Stimulated activated CD8-positive, alpha-beta memory T cell treated with anti-CD3 and anti-CD28 coated beads, Interleukin-4, amount 100 ng/mL, for 48 hours (primary cell): ENCODE results near the gene AP3B1.

Experiments
- DNase-seq: peaks from one replicate; pipeline ENCODE4 v3.0.0-alpha.2; 2020

The AP3B1 gene, protein sequence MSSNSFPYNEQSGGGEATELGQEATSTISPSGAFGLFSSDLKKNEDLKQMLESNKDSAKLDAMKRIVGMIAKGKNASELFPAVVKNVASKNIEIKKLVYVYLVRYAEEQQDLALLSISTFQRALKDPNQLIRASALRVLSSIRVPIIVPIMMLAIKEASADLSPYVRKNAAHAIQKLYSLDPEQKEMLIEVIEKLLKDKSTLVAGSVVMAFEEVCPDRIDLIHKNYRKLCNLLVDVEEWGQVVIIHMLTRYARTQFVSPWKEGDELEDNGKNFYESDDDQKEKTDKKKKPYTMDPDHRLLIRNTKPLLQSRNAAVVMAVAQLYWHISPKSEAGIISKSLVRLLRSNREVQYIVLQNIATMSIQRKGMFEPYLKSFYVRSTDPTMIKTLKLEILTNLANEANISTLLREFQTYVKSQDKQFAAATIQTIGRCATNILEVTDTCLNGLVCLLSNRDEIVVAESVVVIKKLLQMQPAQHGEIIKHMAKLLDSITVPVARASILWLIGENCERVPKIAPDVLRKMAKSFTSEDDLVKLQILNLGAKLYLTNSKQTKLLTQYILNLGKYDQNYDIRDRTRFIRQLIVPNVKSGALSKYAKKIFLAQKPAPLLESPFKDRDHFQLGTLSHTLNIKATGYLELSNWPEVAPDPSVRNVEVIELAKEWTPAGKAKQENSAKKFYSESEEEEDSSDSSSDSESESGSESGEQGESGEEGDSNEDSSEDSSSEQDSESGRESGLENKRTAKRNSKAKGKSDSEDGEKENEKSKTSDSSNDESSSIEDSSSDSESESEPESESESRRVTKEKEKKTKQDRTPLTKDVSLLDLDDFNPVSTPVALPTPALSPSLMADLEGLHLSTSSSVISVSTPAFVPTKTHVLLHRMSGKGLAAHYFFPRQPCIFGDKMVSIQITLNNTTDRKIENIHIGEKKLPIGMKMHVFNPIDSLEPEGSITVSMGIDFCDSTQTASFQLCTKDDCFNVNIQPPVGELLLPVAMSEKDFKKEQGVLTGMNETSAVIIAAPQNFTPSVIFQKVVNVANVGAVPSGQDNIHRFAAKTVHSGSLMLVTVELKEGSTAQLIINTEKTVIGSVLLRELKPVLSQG

DNA sequence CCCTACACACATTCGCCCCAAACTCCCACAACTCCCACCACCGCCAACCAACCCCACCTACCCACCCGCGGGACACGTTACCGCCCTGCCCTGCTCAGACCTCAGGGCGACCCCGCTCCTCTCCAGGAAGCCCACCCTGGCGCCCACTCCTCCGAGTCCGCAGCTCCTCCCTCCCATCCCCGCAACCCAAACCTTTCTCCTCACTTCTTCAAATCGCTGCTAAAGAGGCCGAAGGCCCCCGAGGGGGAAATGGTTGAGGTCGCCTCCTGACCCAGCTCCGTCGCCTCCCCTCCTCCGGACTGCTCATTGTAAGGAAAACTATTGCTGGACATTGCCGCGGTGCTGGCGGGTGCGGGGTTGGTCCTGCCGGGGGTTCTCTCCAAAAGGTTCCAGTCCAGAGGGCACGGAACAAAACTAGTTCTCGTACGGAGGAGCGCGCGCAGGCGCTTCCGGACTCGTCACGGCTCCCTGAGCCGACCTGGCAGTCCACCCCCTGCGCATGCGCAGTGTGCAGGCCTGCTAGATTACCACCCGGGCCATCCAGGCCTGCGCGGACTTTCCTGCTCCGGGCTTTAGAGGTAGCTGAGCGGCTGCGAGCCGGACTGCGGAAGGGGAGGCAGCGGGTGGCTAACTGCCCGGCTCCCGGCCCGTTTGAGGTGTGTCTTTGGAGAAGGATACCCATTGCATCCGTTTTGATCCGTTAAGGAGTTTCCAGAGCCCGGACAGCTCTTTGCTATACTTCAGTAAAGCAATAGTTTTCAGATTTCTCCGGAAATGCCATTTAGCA is at the start of gene AP3B1:
AP3B1 (minus strand) TSS at position 451 of the 787 bp plus-strand sequence; CDS start at position 332, 119 bp downstream.
- DNase-seq: peak; percentile 97

- DNase-seq: no peak
Observed at GRCh38 chr5:78341440-78341839, 46.9 kb upstream of the AP3B1 start.

GRCh38 chr5:78339617-78340436 is 45.3 kb upstream of the AP3B1 start:
- no peak for DNase-seq

DNA sequence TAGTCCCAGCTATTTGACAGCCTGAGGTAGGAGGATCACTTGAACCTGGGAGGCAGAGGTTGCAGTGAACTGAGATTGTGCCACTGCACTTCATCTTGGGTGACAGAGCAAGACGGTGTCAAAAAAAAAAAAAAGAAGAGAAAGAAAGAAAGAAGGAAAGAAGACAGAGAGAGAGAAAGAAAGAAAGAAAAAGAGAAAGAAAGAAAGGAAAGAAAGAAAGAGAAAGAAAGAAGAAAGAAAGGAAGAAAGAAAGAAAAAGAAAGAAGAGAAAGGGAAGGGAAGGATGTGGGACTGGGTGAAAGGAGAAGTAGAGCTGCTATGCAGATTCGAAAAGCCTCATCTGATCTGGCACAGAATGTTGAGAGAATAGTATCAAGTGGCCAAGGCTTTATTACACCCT is 42.2 kb upstream of the AP3B1 start:
- no peak for DNase-seq

- DNase-seq: no peak
Observed at GRCh38 chr5:78335976-78336375, 41.5 kb upstream of the AP3B1 start.

- DNase-seq: no peak
Observed at GRCh38 chr5:78334811-78335210, 40.3 kb upstream of the AP3B1 start.

DNA sequence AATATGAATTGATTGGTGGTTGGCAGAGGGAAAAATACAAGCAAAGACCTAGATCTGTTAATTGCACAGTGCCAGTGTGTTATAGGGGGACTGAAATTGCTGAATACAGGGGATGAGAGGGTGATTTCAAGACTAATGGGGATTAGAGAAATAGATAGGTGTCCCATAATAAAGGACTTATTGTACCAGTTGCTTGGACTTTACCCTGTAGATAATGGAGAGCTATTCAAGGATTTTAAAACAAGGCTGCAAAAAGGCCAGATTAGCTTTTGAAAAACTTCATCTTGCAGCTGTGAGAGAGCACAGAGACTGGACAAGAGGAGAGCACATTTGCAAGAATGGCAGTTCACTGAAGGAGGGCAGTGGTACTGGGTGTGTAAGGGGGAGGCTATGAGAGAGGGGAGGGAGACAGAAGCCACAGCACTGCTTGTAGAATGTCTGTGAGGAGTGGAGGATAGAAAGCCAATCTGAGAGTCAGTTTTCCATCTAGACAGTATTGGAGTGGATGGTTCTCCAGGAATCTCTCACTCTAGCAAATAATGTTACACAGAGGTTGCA is 37.1 kb upstream of the AP3B1 start:
- no peak for DNase-seq

- no peak for DNase-seq
Observed at GRCh38 chr5:78328585-78329173, 34.2 kb upstream of the AP3B1 start.

DNA sequence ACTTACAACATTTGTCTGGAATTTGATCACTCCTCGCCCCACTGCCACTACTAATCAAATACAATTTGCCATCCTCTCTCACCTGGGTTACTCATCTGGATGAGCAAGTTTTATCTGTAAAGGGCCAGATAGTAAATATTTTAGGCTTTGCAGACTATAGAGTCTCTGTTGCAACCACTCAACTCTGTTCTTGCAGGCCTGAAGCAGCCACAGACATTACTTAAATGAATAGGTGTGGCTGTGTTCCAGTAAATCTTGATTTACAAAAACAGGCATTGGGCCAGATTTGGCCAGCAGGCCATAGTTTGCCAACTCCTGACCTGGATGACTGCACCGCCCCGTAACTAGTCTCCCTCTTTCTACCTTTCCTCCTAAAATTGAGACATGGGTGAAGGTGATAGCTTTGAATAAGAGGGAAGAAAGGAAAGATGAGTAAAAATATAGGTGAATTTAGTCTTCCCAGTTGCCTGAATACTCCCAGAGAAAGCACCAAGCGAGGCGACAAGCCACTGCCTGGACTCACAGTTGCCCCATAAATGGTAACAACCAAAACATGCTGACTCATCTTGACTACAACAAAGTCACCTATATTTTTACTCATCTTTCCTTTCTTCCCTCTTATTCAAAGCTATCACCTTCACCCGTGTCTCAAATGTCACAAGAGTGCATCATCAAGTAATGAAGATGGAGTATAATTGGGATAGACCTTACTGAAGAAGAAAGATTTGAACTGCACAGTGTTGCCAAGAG is 33.4 kb upstream of the AP3B1 start:
- DNase-seq: no peak

GRCh38 chr5:78326930-78327329 is 32.4 kb upstream of the AP3B1 start:
- no peak for DNase-seq

DNA sequence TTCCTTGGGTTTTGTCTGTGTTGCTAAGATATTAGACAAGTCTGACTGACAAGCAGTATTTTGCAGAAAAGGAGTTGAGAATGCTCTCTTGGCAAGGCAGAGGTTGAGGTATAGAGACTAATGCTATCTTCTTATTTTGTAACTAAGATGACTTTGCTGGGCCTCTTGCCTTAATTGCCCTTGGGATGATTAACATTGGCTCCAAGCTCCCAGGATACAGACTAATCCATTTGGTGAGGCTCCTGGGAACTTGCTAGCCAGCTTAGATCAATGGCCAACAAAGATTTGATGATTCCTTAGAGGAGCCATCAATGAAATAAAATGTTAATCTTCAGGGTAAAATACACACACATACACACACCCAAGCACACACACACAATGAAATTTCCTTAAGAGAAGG is 28.7 kb upstream of the AP3B1 start:
- DNase-seq: no peak

DNA sequence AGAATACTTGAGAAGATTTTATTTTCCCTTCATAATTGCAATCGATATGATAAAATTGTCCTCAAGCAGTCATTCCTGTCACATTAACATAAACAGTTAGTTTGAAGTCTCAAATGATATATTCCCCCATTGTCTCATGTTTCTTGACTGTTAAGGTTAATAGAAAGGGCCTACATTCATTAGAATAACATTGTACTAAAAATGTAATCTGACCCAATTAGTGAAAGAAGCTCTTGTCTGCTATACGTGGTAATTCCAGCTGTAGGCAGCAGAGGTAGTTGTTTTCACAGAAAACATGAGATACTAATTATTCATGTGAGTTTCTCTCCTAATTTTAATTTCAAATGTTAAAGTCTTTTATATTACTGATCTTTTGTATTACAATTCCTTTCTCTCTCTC is 25.9 kb upstream of the AP3B1 start:
- DNase-seq: no peak

GRCh38 chr5:78318337-78318736 is 23.8 kb upstream of the AP3B1 start:
- no peak for DNase-seq

GRCh38 chr5:78317515-78317914 is 23.0 kb upstream of the AP3B1 start:
- no peak for DNase-seq

DNA sequence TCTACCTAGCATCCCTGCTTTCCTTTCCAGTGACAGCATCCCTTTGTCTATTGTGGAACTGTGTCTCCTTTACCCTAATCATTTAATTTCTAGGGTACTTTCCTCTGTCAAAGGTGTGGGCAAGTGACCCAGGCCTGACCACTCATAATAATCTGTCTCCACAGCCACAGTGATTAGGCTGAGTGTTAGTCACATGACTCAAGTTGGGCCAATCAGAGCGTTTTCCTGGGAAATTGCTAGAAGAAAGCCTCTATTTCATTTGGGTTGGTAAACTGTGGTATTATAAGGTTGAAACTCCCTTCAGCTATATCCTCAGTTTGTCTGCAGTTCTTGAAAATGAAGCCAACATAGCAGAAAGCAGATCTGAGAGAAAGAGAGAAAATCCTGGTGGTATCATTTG is 14.2 kb upstream of the AP3B1 start:
- DNase-seq: no peak

- no peak for DNase-seq
Observed at GRCh38 chr5:78300464-78301045, 6.1 kb upstream of the AP3B1 start.

GRCh38 chr5:78295035-78295961 is 800 bp upstream of the AP3B1 start:
- DNase-seq: peak; percentile 60

- no peak for DNase-seq
Observed at GRCh38 chr5:78293851-78294247, 649 bp downstream of the AP3B1 start.

DNA sequence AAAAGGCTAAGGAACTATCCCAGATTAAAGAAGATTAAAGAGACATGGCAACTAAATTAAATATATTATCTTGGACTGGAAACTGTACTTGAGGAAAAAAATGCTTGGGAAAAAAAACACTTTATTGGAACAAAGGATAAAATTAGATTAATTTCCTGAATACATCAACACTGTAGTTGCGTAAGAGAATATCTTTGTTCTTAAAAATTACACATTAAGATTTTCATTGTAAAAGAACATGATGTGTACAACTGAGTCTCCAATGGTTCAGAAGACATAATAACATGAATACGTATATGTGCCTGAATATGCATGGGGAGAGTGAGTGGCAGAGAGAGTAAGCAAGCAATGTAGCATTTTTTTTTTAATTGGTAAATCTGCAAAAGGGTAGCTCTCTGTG is 2.8 kb downstream of the AP3B1 start:
- no peak for DNase-seq
